Psoas muscle (tissue), 8 donors: Measurements from ENCODE around the gene SHE. TPM values are rescaled to one million over a fixed set of nuclear protein-coding genes. Genes with fewer than 3 reads are reported as not detected.

ENCODE experiments used
- ATAC-seq, 4 donors: fragments of 200-7000 bp; cut with Tn5 transposase; one replicate each; pipeline ENCODE4 v1.9.1; 2020; ENCODE audit warnings: moderate library complexity in 3 of 4, mild to moderate bottlenecking in 2 of 4
- DNase-seq, 2 donors: peaks; one replicate each; pipeline ENCODE4 v3.0.0-alpha.2; 2020
- H3K27ac ChIP-seq: fragments of 200-600 bp; one replicate; pipeline ENCODE4 v1.8.0; 2022
- H3K27me3 ChIP-seq, 3 donors: fragments of 200-600 bp in 1 of 3; one replicate each; pipeline versions ENCODE4 v1.6.1 to v1.8.0; 2013 to 2022; ENCODE audit warnings: low read length in 2 of 3, mild to moderate bottlenecking in 2 of 3, moderate library complexity in 1 of 3; ENCODE audit not compliant: insufficient read depth in 3 of 3
- H3K36me3 ChIP-seq, 2 donors: fragments of 200-600 bp in 1 of 2; one replicate each; pipeline versions ENCODE4 v1.6.1 to v1.8.0; 2013 to 2022; ENCODE audit warnings: low read depth in 1 of 2, mild to moderate bottlenecking in 1 of 2, moderate library complexity in 1 of 2; ENCODE audit not compliant: insufficient read depth in 1 of 2
- H3K4me1 ChIP-seq: fragments of 200-600 bp; one replicate; pipeline ENCODE4 v1.8.0; 2022
- H3K4me3 ChIP-seq: fragments of 200-600 bp; one replicate; pipeline ENCODE4 v1.8.0; 2022; ENCODE audit warnings: mild to moderate bottlenecking
- H3K9me3 ChIP-seq: fragments of 200-600 bp; one replicate; pipeline ENCODE4 v1.8.0; 2022
- CTCF ChIP-seq: fragments of 200-600 bp; IDR thresholded peaks from one replicate; pipeline ENCODE4 v1.8.0; 2022; ENCODE audit warnings: antibody characterized with exemption
- WGBS, 3 donors: extraction: QIAGEN DNeasy Blood & Tissue Kit; methylation state at CpG; one replicate each; pipeline versions ENCODE4 v1.1.6 to v1.1.7; 2013; 5-methylcytosine and 5-hydroxymethylcytosine counted together
- intact Hi-C, 2 donors: fragments of 100-400 bp; cut with DNase I; formaldehyde crosslinking; loops; one replicate each; pipeline versions ENCODE4 v1.11.0 to v1.14.2; 2022
- polyA plus RNA-seq, 3 donors: library from polyadenylated mRNA; stranded (reverse); fragments of 200-250 nt; gene quantifications; one replicate each; pipeline ENCODE4 v1.2.3, GENCODE V29; 2013
- total RNA-seq, 4 donors: library from RNA; stranded (reverse); fragmentation: NEBNext Ultra II Directional in 2 of 4; extraction: Animal tissue kit (Norgen Biotek cat#: 25700) in 2 of 4; gene quantifications; one replicate each; pipeline versions ENCODE4 v1.2.1 to v1.2.4, GENCODE V29; 2021 to 2023
- donor health status: healthy with polysubstance abuse.
- donor health status: DM: no; HTN: no; CAD: no; lungs with moderate emphysema.
- donor health status: Bipolar disorder and iron deficiency.
- donor health status: healthy.
- donor health status: DM: yes; HTN: yes; CAD: no.
- donor health status: DM: no; HTN: no; CAD: no.
- donor health status: DM: no; HTN: no; CAD: no.
- donor health status: DM: yes; HTN: yes; CAD: no.

The SHE gene
- total and polyA plus RNA-seq, 7 donors = 4.0 to 7.4 (median 6.2) TPM

GRCh38 chr1:154435599-154436200 is 66.5 kb downstream of the SHE start:
- 95 to 97% (median 96%) methylated on average over 14 to 15 of the region's 15 CpGs for WGBS, 3 donors
- H3K27ac ChIP-seq = no peak overlapping the region

GRCh38 chr1:154434346-154435085 is 67.7 kb downstream of the SHE start:
- no peaks in the 10 kb centered on the region for H3K9me3 ChIP-seq
- 20 to 44% (median 20%) methylated on average over 18 of the region's 18 CpGs for WGBS, 3 donors
- no peaks in the 10 kb centered on the region for H3K27me3 ChIP-seq
- ATAC-seq (peak in 2 of 4 donors; percentile 31 to 39), DNase-seq (peak; percentile 69 to 89)
- intact Hi-C loops = loop anchor here in 1 of 2 donors (5.0 kb wide), 1 partner anchor 927 kb away; no protein-coding TSS in a partner anchor
- H3K27ac ChIP-seq = peak overlapping the region; percentile 81
- peaks cover 0 to 100% of the 10 kb centered on the region in 2 donors for H3K36me3 ChIP-seq
- H3K4me3 ChIP-seq = peak overlapping the region; percentile 30
- no peak for TF ChIP-seq CTCF
- H3K4me1 ChIP-seq = peaks cover 38% of the 10 kb centered on the region

More at GRCh38 chr1:154435599-154436200, 66.5 kb downstream of the SHE start:
- Histone ChIP-seq H3K27me3 (no peaks in the 10 kb centered on the region), H3K4me3 (no peak overlapping the region), H3K36me3 (peaks cover 0 to 100% of the 10 kb centered on the region in 2 donors), H3K4me1 (peaks cover 27% of the 10 kb centered on the region), H3K9me3 (no peaks in the 10 kb centered on the region)
- intact Hi-C loops = loop anchor here in 1 of 2 donors (5.0 kb wide), 1 partner anchor 928 kb away; no protein-coding TSS in a partner anchor
- no peak for TF ChIP-seq CTCF
- ATAC-seq (no peak), DNase-seq (no peak)

GRCh38 chr1:154433161-154433764 is 68.9 kb downstream of the SHE start:
- DNase-seq (peak; percentile 49 to 74), ATAC-seq (peak; percentile 46 to 60 (median 56))
- WGBS, 3 donors = 76 to 90% (median 78%) methylated on average over 9 of the region's 9 CpGs
- no peaks in the 10 kb centered on the region for H3K27me3 ChIP-seq
- H3K36me3 ChIP-seq = peaks cover 0 to 95% of the 10 kb centered on the region in 2 donors
- H3K27ac ChIP-seq = peak overlapping the region; percentile 81
- H3K4me3 ChIP-seq = no peak overlapping the region
- intact Hi-C loops = no loop called here
- H3K4me1 ChIP-seq = peaks cover 50% of the 10 kb centered on the region
- no peaks in the 10 kb centered on the region for H3K9me3 ChIP-seq
- TF ChIP-seq CTCF = no peak

GRCh38 chr1:154431586-154432373 is 70.4 kb downstream of the SHE start:
- ATAC-seq = peak; percentile 72 to 87 (median 79)
- Histone ChIP-seq H3K27ac (peak overlapping the region; percentile 81), H3K9me3 (no peaks in the 10 kb centered on the region), H3K36me3 (peaks cover 0 to 80% of the 10 kb centered on the region in 2 donors), H3K4me3 (no peak overlapping the region), H3K27me3 (no peaks in the 10 kb centered on the region), H3K4me1 (peaks cover 65% of the 10 kb centered on the region)
- intact Hi-C loops = no loop called here
- DNase-seq = peak; percentile 70 to 81
- 62 to 79% (median 62%) methylated on average over 10 of the region's 10 CpGs for WGBS, 3 donors
- TF ChIP-seq CTCF = no peak
